Measurements from ENCODE around the gene WDR35. TPM values are rescaled to one million over a fixed set of nuclear protein-coding genes. Genes with fewer than 3 reads are reported as not detected.

The WDR35 gene
- total RNA-seq, 3 donors from 2014 or later, result 12.5 to 18.7 (median 17.7) TPM

GRCh38 chr2:19879120-19879519 is 110.8 kb downstream of the WDR35 start:
- no peak for DNase-seq (ENCODE audit: low spot score in 2 of 2)
- no peak overlapping the region for H3K4me3 ChIP-seq
- H3K27ac ChIP-seq, result no peak overlapping the region
- no peaks in the 10 kb centered on the region for H3K4me1 ChIP-seq
- intact Hi-C loops (cut with DNase I; ENCODE audit: low total_unique reads), result no loop called here
- H3K36me3 ChIP-seq, result no peaks in the 10 kb centered on the region
- H3K9me3 ChIP-seq, result no peaks in the 10 kb centered on the region
- TF ChIP-seq, protein P1, sequence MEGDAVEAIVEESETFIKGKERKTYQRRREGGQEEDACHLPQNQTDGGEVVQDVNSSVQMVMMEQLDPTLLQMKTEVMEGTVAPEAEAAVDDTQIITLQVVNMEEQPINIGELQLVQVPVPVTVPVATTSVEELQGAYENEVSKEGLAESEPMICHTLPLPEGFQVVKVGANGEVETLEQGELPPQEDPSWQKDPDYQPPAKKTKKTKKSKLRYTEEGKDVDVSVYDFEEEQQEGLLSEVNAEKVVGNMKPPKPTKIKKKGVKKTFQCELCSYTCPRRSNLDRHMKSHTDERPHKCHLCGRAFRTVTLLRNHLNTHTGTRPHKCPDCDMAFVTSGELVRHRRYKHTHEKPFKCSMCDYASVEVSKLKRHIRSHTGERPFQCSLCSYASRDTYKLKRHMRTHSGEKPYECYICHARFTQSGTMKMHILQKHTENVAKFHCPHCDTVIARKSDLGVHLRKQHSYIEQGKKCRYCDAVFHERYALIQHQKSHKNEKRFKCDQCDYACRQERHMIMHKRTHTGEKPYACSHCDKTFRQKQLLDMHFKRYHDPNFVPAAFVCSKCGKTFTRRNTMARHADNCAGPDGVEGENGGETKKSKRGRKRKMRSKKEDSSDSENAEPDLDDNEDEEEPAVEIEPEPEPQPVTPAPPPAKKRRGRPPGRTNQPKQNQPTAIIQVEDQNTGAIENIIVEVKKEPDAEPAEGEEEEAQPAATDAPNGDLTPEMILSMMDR (IDR thresholded peaks at IDR 0.05), result no peak
- TF ChIP-seq POLR2AphosphoS5 (IDR thresholded peaks at IDR 0.05) (no peak), POLR2A (IDR thresholded peaks at IDR 0.05) (no peak)
- no peaks in the 10 kb centered on the region for H3K27me3 ChIP-seq

DNA sequence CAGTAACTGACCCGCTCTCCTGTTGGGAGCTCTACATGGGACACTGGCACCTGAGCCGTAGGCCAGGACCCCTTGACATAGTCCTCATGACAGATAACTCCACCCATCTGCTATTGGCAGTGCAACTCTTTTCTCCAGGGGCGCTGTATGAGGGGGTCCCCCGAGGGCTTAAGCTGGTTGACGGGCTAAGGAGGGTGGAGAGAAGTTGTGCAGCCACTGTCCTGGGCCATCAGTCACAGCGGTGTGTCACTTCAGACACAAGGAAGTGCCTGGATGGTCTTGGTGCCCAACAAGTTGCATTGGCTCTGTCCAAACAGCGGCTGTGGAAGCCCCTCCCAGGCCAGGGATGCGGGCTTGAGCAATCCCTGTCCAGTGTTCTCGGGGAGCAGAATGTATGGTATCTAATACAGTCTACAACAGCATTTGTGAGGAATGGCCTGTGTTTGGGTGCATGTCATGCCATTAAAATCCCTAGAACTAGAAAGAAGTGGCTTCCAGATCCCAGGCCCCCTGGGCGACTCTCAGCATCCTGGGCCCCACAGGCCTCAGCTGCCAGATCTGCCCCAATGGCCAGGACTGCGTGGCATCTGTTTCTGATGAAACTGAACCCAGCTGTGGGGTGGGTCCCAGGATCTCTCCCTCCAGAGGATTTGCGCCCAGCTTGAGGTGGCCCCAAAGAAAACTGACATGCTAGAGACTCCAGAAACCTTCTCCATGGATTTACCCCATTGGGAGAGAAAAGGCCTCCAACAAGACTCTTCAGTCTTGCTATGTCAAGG is 111.4 kb downstream of the WDR35 start:
- Histone ChIP-seq H3K4me3 (no peak overlapping the region), H3K27ac (no peak overlapping the region), H3K36me3 (no peaks in the 10 kb centered on the region), H3K4me1 (no peaks in the 10 kb centered on the region), H3K27me3 (no peaks in the 10 kb centered on the region), H3K9me3 (no peaks in the 10 kb centered on the region)
- no peak for DNase-seq (ENCODE audit: low spot score in 2 of 2)
- TF ChIP-seq POLR2A (IDR thresholded peaks at IDR 0.05) (no peak), POLR2AphosphoS5 (IDR thresholded peaks at IDR 0.05) (no peak)
- TF ChIP-seq, protein P1 (IDR thresholded peaks at IDR 0.05), result no peak
- intact Hi-C loops (cut with DNase I; ENCODE audit: low total_unique reads), result no loop called here

DNA sequence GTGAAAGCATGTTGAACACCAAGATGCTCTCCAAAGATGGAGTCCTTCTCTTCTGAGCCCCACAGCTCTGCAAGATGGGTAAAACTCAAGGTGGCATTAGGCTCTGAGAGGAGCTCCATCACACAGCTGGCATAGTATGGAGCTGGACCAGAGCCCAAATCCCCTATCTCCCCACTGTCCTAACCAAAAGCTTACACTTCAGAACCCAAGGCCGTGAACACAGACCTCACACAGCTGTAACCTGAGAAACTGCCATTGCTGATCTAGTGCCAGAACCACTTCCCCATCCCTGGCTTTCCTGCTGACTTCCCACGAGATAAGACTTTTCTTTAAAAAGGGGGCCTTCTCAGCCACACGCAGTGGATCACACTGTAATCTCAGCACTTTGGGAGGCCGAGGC is 113.2 kb downstream of the WDR35 start:
- Histone ChIP-seq H3K4me1 (no peaks in the 10 kb centered on the region), H3K27me3 (no peaks in the 10 kb centered on the region), H3K36me3 (no peaks in the 10 kb centered on the region), H3K4me3 (no peak overlapping the region), H3K27ac (no peak overlapping the region), H3K9me3 (no peaks in the 10 kb centered on the region)
- intact Hi-C loops (cut with DNase I; ENCODE audit: low total_unique reads), result no loop called here
- no peak for TF ChIP-seq POLR2AphosphoS5 (IDR thresholded peaks at IDR 0.05)
- no peak for TF ChIP-seq POLR2A (IDR thresholded peaks at IDR 0.05)
- TF ChIP-seq, protein P1 (IDR thresholded peaks at IDR 0.05), result no peak
- no peak for DNase-seq (ENCODE audit: low spot score in 2 of 2)

DNA sequence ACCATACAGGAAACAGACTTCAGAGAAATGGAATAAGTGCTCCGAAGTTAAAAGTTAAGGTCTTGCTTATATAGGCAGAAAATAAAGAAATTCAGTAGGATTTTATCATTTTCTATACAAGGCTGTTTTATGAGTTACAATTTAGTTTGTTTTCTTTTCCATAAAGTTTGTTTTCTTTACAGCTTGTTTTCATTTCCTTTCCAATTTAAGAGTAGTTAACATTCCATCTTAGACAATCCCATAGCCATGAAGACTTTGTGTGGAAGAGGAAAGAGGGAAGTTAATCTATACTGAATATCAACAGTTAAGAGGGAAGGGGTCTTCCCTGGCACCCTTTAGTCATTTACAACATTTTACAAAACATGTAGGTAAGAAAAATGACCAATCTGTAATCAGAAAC is 114.6 kb downstream of the WDR35 start:
- DNase-seq (ENCODE audit: low spot score in 2 of 2), result no peak
- no peak overlapping the region for H3K27ac ChIP-seq
- TF ChIP-seq POLR2AphosphoS5 (IDR thresholded peaks at IDR 0.05) (no peak), POLR2A (IDR thresholded peaks at IDR 0.05) (no peak)
- TF ChIP-seq, protein P1 (IDR thresholded peaks at IDR 0.05), result no peak
- no peaks in the 10 kb centered on the region for H3K9me3 ChIP-seq
- intact Hi-C loops (cut with DNase I; ENCODE audit: low total_unique reads), result no loop called here
- H3K4me3 ChIP-seq, result no peak overlapping the region
- no peaks in the 10 kb centered on the region for H3K36me3 ChIP-seq
- no peaks in the 10 kb centered on the region for H3K27me3 ChIP-seq
- H3K4me1 ChIP-seq, result no peaks in the 10 kb centered on the region

DNA sequence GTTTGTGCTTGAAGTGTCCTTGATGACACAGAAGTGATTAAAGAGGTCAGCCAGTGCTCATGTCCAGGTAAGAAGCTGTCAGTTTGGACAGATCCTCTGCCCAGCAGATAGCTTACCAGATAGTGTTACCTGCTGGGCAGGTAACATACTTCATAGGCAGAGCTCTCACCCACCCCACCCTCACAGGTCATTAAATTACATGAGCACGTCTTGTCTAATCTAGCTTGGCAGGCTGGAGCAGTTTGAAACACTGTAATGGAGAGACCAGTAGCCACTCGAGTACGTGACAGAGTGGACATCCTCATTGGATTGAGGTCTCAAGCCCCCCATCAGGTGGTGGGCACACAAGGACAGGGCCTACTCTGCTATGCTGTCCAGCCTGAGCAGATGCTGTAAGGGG is 115.2 kb downstream of the WDR35 start:
- H3K9me3 ChIP-seq, result no peaks in the 10 kb centered on the region
- H3K27me3 ChIP-seq, result no peaks in the 10 kb centered on the region
- H3K27ac ChIP-seq, result no peak overlapping the region
- DNase-seq (ENCODE audit: low spot score in 2 of 2), result no peak
- TF ChIP-seq, protein P1 (IDR thresholded peaks at IDR 0.05), result no peak
- TF ChIP-seq POLR2A (IDR thresholded peaks at IDR 0.05), result no peak
- no peak for TF ChIP-seq POLR2AphosphoS5 (IDR thresholded peaks at IDR 0.05)
- no peak overlapping the region for H3K4me3 ChIP-seq
- intact Hi-C loops (cut with DNase I; ENCODE audit: low total_unique reads), result no loop called here
- no peaks in the 10 kb centered on the region for H3K36me3 ChIP-seq
- H3K4me1 ChIP-seq, result no peaks in the 10 kb centered on the region

Data from breast epithelium (tissue), 4 donors.